A549 (cell line): ENCODE measurements around the gene PAIP2.

Experiments used
- BHLHE40 ChIP-seq: IDR thresholded peaks from 2 replicates; pipeline ENCODE4 v1.6.1; 2012; ENCODE audit warnings: low read depth, low read length, inconsistent platforms
- CBX2 ChIP-seq: fragments of 200-600 bp; sonication (generic); IDR thresholded peaks from 2 replicates; pipeline ENCODE4 v1.6.1; 2016; ENCODE audit warnings: low read depth, mild to moderate bottlenecking, borderline replicate concordance
- CHD2 ChIP-seq: fragments of 150-350 bp; IDR thresholded peaks from 2 replicates; pipeline ENCODE4 v1.6.1; 2014; ENCODE audit warnings: low read length; ENCODE audit not compliant: partially characterized antibody
- CTCF ChIP-seq: fragments of >200 bp; sonication (Bioruptor Twin); formaldehyde crosslinking; IDR thresholded peaks from 3 replicates; pipeline ENCODE4 v1.5.1; 2016
- EHF ChIP-seq: fragments of 250-450 bp; sonication (Bioruptor Pico); IDR thresholded peaks from 2 replicates; pipeline ENCODE4 v1.5.0; 2020; ENCODE audit warnings: mild to moderate bottlenecking
- ELK1 ChIP-seq: fragments of 150-350 bp; IDR thresholded peaks from 2 replicates; pipeline ENCODE4 v1.6.1; 2014; ENCODE audit warnings: low read depth, mild to moderate bottlenecking, low read length
- FOSB ChIP-seq: fragments of 250-450 bp; sonication (Bioruptor Pico); IDR thresholded peaks from 2 replicates; pipeline ENCODE4 v1.5.0; 2020; ENCODE audit warnings: mild to moderate bottlenecking, moderate library complexity
- HES2 ChIP-seq: fragments of >200 bp; sonication (Bioruptor Twin); formaldehyde crosslinking; IDR thresholded peaks from 2 replicates; pipeline ENCODE4 v1.6.1; 2016
- KDM1A ChIP-seq: fragments of 200-600 bp; sonication (generic); IDR thresholded peaks from 2 replicates; pipeline ENCODE4 v1.6.1; 2016; ENCODE audit warnings: low read depth, mild to moderate bottlenecking
- KDM5A ChIP-seq: fragments of 200-600 bp; sonication (generic); IDR thresholded peaks from 2 replicates; pipeline ENCODE4 v1.6.1; 2016; ENCODE audit warnings: antibody characterized with exemption, mild to moderate bottlenecking
- POLR2A ChIP-seq: IDR thresholded peaks from 2 replicates; pipeline ENCODE4 v1.6.1; 2012; ENCODE audit warnings: mild to moderate bottlenecking, low read length
- USF2 ChIP-seq: fragments of 450-650 bp; IDR thresholded peaks from 2 replicates; pipeline ENCODE4 v1.6.1; 2014; ENCODE audit warnings: antibody characterized with exemption
- ZSCAN20 ChIP-seq: fragments of 250-450 bp; sonication (Bioruptor Pico); IDR thresholded peaks from 2 replicates; pipeline ENCODE4 v1.8.0; 2022; ENCODE audit warnings: mild to moderate bottlenecking, moderate library complexity
- TF ChIP-seq, protein P1 (sequence below): fragments of 200-600 bp; sonication (generic); IDR thresholded peaks from 2 replicates; pipeline ENCODE4 v1.6.1; 2016; ENCODE audit warnings: antibody characterized with exemption, mild to moderate bottlenecking, moderate library complexity

DNA sequence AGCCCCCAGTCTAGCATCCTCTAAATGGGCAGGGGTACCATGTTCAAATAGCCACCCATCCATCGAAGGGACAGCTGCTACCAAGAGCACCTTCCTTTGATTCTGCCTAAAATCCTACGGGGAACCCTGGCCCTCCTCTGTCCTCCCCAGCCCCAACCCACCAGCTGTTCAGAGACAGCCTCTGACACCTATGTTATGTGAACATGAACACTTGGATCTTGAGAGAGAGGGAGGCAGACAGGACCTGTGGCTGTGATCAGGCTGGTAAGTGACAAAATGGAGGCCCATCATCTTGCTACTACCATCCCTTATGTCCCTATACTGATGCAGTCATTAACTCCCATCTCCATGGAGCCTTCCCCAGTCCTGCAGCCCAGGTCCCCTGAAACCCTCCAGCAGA lies 33.3 kb downstream of the PAIP2 start:
- TF ChIP-seq ZSCAN20 (CRISPR knock-in tag) (no peak), CBX2 (no peak), BHLHE40 (no peak), CTCF (no peak), KDM5A (no peak), POLR2A (no peak), FOSB (no peak), HES2 (no peak), EHF (CRISPR knock-in tag) (no peak), CHD2 (no peak), KDM1A (no peak), ELK1 (no peak), USF2 (no peak)
- TF ChIP-seq, protein P1, sequence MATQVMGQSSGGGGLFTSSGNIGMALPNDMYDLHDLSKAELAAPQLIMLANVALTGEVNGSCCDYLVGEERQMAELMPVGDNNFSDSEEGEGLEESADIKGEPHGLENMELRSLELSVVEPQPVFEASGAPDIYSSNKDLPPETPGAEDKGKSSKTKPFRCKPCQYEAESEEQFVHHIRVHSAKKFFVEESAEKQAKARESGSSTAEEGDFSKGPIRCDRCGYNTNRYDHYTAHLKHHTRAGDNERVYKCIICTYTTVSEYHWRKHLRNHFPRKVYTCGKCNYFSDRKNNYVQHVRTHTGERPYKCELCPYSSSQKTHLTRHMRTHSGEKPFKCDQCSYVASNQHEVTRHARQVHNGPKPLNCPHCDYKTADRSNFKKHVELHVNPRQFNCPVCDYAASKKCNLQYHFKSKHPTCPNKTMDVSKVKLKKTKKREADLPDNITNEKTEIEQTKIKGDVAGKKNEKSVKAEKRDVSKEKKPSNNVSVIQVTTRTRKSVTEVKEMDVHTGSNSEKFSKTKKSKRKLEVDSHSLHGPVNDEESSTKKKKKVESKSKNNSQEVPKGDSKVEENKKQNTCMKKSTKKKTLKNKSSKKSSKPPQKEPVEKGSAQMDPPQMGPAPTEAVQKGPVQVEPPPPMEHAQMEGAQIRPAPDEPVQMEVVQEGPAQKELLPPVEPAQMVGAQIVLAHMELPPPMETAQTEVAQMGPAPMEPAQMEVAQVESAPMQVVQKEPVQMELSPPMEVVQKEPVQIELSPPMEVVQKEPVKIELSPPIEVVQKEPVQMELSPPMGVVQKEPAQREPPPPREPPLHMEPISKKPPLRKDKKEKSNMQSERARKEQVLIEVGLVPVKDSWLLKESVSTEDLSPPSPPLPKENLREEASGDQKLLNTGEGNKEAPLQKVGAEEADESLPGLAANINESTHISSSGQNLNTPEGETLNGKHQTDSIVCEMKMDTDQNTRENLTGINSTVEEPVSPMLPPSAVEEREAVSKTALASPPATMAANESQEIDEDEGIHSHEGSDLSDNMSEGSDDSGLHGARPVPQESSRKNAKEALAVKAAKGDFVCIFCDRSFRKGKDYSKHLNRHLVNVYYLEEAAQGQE = no peak
